ENCODE results near the gene TNKS1BP1. TPM values are rescaled to one million over a fixed set of nuclear protein-coding genes. Genes with fewer than 3 reads are reported as not detected.

TNKS1BP1 gene
- total and polyA plus RNA-seq, 2 of the 8 experiments (the other 6 are each of a cell fraction or from before 2014, with no cell fraction given) = 50.0 to 122 TPM

GRCh38 chr11:57287884-57288283, 36.9 kb downstream of the TNKS1BP1 start (continued):
- TF ChIP-seq GTF2F1 (IDR thresholded peaks at IDR 0.05; ENCODE audit: borderline replicate concordance, low read depth, low read length) (no peak), RNF2 (IDR thresholded peaks at IDR 0.05; ENCODE audit: borderline replicate concordance, low read depth, low read length, missing control alignments, poor library complexity, severe bottlenecking) (no peak)
